NCI-H2196 treated with DMSO at 0.1 percent for 48 hours (cell line): ENCODE results near the gene COBLL1.
A peak's percentile ranks its signal among the peaks of the same experiment; 100 is the strongest.

ENCODE experiments used
- DNase-seq: peaks from one replicate; lab custom pipeline; 2025; ENCODE audit not compliant: unreplicated experiment; lab: John Stamatoyannopoulos, UW

Gene COBLL1

GRCh38 chr2:164859251-164859818, 17.7 kb upstream of the COBLL1 start:
- DNase-seq, result no peak

GRCh38 chr2:164852086-164852485, 10.5 kb upstream of the COBLL1 start:
- DNase-seq, result no peak

- no peak for DNase-seq
Observed at GRCh38 chr2:164850235-164850634, 8.6 kb upstream of the COBLL1 start.

GRCh38 chr2:164849506-164849905, 7.9 kb upstream of the COBLL1 start:
- DNase-seq, result no peak

GRCh38 chr2:164847981-164848741, 6.5 kb upstream of the COBLL1 start:
- peak; percentile 42 for DNase-seq

- DNase-seq, result no peak
Observed at GRCh38 chr2:164847291-164847690, 5.7 kb upstream of the COBLL1 start.

GRCh38 chr2:164846276-164846675, 4.7 kb upstream of the COBLL1 start:
- DNase-seq, result no peak

- DNase-seq, result no peak
Observed at GRCh38 chr2:164843346-164843911, 1.8 kb upstream of the COBLL1 start.

GRCh38 chr2:164842624-164842966, 972 bp upstream of the COBLL1 start:
- no peak for DNase-seq

GRCh38 chr2:164840930-164841718, 499 bp downstream of the COBLL1 start:
- no peak for DNase-seq

- peak; percentile 83 for DNase-seq
Observed at GRCh38 chr2:164840458-164840929, 1.1 kb downstream of the COBLL1 start.

- no peak for DNase-seq
Observed at GRCh38 chr2:164839914-164840457, 1.6 kb downstream of the COBLL1 start.

GRCh38 chr2:164837807-164838206, 3.8 kb downstream of the COBLL1 start:
- no peak for DNase-seq

GRCh38 chr2:164836907-164837306, 4.7 kb downstream of the COBLL1 start:
- DNase-seq, result no peak

- DNase-seq, result no peak
Observed at GRCh38 chr2:164835302-164835701, 6.3 kb downstream of the COBLL1 start.

GRCh38 chr2:164831887-164832286, 9.7 kb downstream of the COBLL1 start:
- DNase-seq, result no peak

- DNase-seq, result no peak
Observed at GRCh38 chr2:164831180-164831579, 10.4 kb downstream of the COBLL1 start.

GRCh38 chr2:164826293-164827243, 15.1 kb downstream of the COBLL1 start:
- peak; percentile 79 for DNase-seq

- DNase-seq, result no peak
Observed at GRCh38 chr2:164824872-164825271, 16.8 kb downstream of the COBLL1 start.

GRCh38 chr2:164823126-164823525, 18.5 kb downstream of the COBLL1 start:
- no peak for DNase-seq
